HFF-Myc (cell line): ENCODE data around the gene TGM6.

Experiments used
- DNase-seq: peaks from one replicate; pipeline ENCODE4 v3.0.0-alpha.2; 2011; ENCODE audit warnings: low read depth; ENCODE audit errors: extremely low read depth
- H3K4me3 ChIP-seq: replicated peaks from 2 replicates; pipeline ENCODE4 v1.5.1; 2011; ENCODE audit warnings: low read depth, mild to moderate bottlenecking, control low read depth, low read length
- CTCF ChIP-seq: IDR thresholded peaks from 2 replicates; pipeline ENCODE4 v1.5.1; 2012; ENCODE audit warnings: mild to moderate bottlenecking, low read depth, low read length, control low read depth; ENCODE audit errors: missing control alignments

TGM6 gene

GRCh38 chr20:2455771-2456497, 75.2 kb downstream of the TGM6 start:
- TF ChIP-seq CTCF = no peak
- DNase-seq = no peak
- no peak overlapping the region for H3K4me3 ChIP-seq

- no peak for DNase-seq
- no peak overlapping the region for H3K4me3 ChIP-seq
- no peak for TF ChIP-seq CTCF
These were observed 78.3 kb downstream of the TGM6 start for GRCh38 chr20:2458919-2459499.

GRCh38 chr20:2459981-2460751, 79.5 kb downstream of the TGM6 start:
- DNase-seq = no peak
- no peak for TF ChIP-seq CTCF
- no peak overlapping the region for H3K4me3 ChIP-seq

- no peak for TF ChIP-seq CTCF
- no peak overlapping the region for H3K4me3 ChIP-seq
- no peak for DNase-seq
These were observed 80.2 kb downstream of the TGM6 start for GRCh38 chr20:2460752-2461424.

- H3K4me3 ChIP-seq = no peak overlapping the region
- no peak for TF ChIP-seq CTCF
- no peak for DNase-seq
These were observed 81.8 kb downstream of the TGM6 start for GRCh38 chr20:2462484-2462883.

- no peak for DNase-seq
- TF ChIP-seq CTCF = no peak
- no peak overlapping the region for H3K4me3 ChIP-seq
These were observed 83.1 kb downstream of the TGM6 start for GRCh38 chr20:2463616-2464365.
